Measurements from ENCODE around the gene ARMC3. TPM values are rescaled to one million over a fixed set of nuclear protein-coding genes. Genes with fewer than 3 reads are reported as not detected.

ARMC3 gene
- total and polyA plus RNA-seq, 2 donors (not counting 1 experiment from before 2014, with no cell fraction given) = not detected

DNA sequence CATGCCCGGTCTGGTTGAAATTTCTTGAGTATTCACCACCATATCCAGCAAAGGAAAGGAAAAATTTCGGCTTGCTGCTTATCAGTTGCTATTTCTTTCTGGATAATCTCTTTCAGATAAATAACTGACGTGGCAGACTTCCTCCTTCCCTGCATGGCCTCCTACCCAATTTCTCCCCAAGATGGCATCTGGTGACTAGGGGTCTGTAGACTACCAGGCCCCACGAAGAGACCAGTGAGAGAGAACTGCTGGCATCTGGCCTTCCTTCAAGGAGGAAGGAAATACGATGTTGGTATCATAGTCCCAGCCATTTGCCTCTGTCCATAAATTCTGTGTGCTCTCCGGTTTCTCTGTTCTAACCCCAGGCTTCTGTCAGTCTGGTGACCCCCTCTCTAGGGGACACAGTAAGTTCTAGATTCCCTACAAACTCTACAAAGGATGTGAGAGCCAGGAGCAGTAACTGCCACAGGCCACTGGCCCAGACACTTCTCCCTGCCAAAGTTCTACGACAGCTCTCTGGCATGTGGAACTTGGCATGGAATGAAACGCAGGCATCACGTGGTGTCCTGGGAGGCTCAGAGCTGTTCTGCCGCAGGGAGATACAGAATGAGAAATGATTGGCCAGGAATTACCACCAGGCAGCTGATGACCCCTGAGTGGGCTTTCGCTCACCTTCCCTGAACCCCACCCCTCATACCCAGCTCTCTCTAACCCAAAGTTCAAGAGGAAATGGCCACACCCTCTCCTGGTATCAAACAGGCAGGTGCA lies 137.5 kb downstream of the ARMC3 start:
- WGBS (ENCODE audit: insufficient coverage) = 75% methylated on average over 11 of the region's 11 CpGs
- H3K4me3 ChIP-seq (ENCODE audit: control extremely low read depth in 1 of 5, extremely low read depth in 1 of 5, insufficient read depth in 1 of 5, low read depth in 2 of 5, low read length in 4 of 5) = no peak overlapping the region
- H3K27me3 ChIP-seq (replicated peaks in 1 of 4; ENCODE audit: control extremely low read depth in 1 of 4, control insufficient read depth in 3 of 4, insufficient read depth in 4 of 4, low read length in 3 of 4) = peaks cover 0 to 4% (median 0%) of the 10 kb centered on the region in 4 experiments
- DNase-seq (no peak), ATAC-seq (ENCODE audit: low read depth) (no peak)
- H3K4me1 ChIP-seq (ENCODE audit: control insufficient read depth in 2 of 2, insufficient read depth in 2 of 2, low read length in 2 of 2) = no peaks in the 10 kb centered on the region
- Mint-ChIP-seq H3K27ac (no peak overlapping the region), H3K4me3 (no peak overlapping the region), H3K27me3 (peaks cover 14% of the 10 kb centered on the region), H3K9me3 (ENCODE audit: insufficient read depth) (no peaks in the 10 kb centered on the region), H3K4me1 (no peaks in the 10 kb centered on the region)
- H4K20me1 ChIP-seq (ENCODE audit: control insufficient read depth, insufficient read depth, low read length, poor library complexity, severe bottlenecking) = no peaks in the 10 kb centered on the region
- TF ChIP-seq, protein P1, sequence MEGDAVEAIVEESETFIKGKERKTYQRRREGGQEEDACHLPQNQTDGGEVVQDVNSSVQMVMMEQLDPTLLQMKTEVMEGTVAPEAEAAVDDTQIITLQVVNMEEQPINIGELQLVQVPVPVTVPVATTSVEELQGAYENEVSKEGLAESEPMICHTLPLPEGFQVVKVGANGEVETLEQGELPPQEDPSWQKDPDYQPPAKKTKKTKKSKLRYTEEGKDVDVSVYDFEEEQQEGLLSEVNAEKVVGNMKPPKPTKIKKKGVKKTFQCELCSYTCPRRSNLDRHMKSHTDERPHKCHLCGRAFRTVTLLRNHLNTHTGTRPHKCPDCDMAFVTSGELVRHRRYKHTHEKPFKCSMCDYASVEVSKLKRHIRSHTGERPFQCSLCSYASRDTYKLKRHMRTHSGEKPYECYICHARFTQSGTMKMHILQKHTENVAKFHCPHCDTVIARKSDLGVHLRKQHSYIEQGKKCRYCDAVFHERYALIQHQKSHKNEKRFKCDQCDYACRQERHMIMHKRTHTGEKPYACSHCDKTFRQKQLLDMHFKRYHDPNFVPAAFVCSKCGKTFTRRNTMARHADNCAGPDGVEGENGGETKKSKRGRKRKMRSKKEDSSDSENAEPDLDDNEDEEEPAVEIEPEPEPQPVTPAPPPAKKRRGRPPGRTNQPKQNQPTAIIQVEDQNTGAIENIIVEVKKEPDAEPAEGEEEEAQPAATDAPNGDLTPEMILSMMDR (IDR thresholded peaks at IDR 0.05) = no peak
- no peak for TF ChIP-seq EZH2 (IDR thresholded peaks at IDR 0.05; ENCODE audit: borderline replicate concordance, insufficient read depth, low read depth, low read length, poor library complexity, severe bottlenecking)
- POLR2A ChIA-PET = no interaction called here
- no peak overlapping the region for H3K27ac ChIP-seq (ENCODE audit: low read length in 2 of 2)
- CTCF ChIA-PET = interaction anchor here (0.7 to 1.1 kb wide), 4 partner anchors 11 to 1072 kb away, joined by 3 read pairs; partner anchors contain the start of gene DNAJC1
- intact Hi-C loops (cut with micrococcal nuclease) = no loop called here
- no peak overlapping the region for H3K4me2 ChIP-seq (replicated peaks; ENCODE audit: low read depth, low read length, poor library complexity, severe bottlenecking)
- H2AFZ ChIP-seq (ENCODE audit: insufficient read depth, low read depth, low read length, poor library complexity, severe bottlenecking) = no peak overlapping the region
- no peak overlapping the region for H3K9ac ChIP-seq (ENCODE audit: low read length)
- no peaks in the 10 kb centered on the region for H3K79me2 ChIP-seq (ENCODE audit: control insufficient read depth, insufficient read depth, low read length)
- H3K36me3 ChIP-seq (replicated peaks in 1 of 2; ENCODE audit: control extremely low read depth in 1 of 2, control insufficient read depth in 1 of 2, extremely low read depth in 1 of 2, insufficient read depth in 2 of 2, low read length in 1 of 2) = no peaks in the 10 kb centered on the region
- no peaks in the 10 kb centered on the region for H3K9me3 ChIP-seq (ENCODE audit: control extremely low read depth in 1 of 3, control insufficient read depth in 2 of 3, insufficient read depth in 1 of 3, low read length in 2 of 3)

DNA sequence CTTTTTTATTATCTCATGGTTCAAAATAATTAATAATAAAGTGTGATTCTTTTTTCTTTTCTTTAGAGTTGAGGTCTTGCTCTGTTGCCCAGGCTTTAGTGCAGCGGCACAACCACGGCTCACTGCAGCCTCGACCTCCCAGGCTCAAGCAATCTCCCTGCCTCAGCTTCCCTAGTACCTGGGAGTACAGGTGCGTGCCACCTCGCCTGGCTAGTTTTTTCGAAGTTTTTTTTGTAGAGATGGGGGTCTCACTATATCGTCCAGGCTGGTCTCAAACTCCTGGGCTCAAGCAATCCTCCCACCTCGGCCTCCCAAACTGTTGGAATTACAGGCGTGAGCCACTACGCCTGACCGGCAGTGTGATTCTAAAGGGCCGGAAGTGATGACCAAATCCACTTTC lies 139.5 kb downstream of the ARMC3 start:
- ATAC-seq (ENCODE audit: low read depth) (no peak), DNase-seq (no peak)
- H2AFZ ChIP-seq (ENCODE audit: insufficient read depth, low read depth, low read length, poor library complexity, severe bottlenecking) = no peak overlapping the region
- Mint-ChIP-seq H3K4me3 (no peak overlapping the region), H3K27me3 (peaks cover 15% of the 10 kb centered on the region), H3K27ac (no peak overlapping the region), H3K9me3 (ENCODE audit: insufficient read depth) (no peaks in the 10 kb centered on the region), H3K4me1 (no peaks in the 10 kb centered on the region)
- peaks cover 0 to 4% (median 0%) of the 10 kb centered on the region in 4 experiments for H3K27me3 ChIP-seq (replicated peaks in 1 of 4; ENCODE audit: control extremely low read depth in 1 of 4, control insufficient read depth in 3 of 4, insufficient read depth in 4 of 4, low read length in 3 of 4)
- ChIA-PET CTCF (interaction anchor here (2.2 kb wide), 1 partner anchor 1076 kb away, joined by 7 read pairs; no protein-coding TSS in a partner anchor), POLR2A (no interaction called here)
- no peaks in the 10 kb centered on the region for H4K20me1 ChIP-seq (ENCODE audit: control insufficient read depth, insufficient read depth, low read length, poor library complexity, severe bottlenecking)
- TF ChIP-seq, protein P1 (IDR thresholded peaks at IDR 0.05) = no peak
- no peak for TF ChIP-seq EZH2 (IDR thresholded peaks at IDR 0.05; ENCODE audit: borderline replicate concordance, insufficient read depth, low read depth, low read length, poor library complexity, severe bottlenecking)
- intact Hi-C loops (cut with micrococcal nuclease) = no loop called here
- H3K36me3 ChIP-seq (replicated peaks in 1 of 2; ENCODE audit: control extremely low read depth in 1 of 2, control insufficient read depth in 1 of 2, extremely low read depth in 1 of 2, insufficient read depth in 2 of 2, low read length in 1 of 2) = no peaks in the 10 kb centered on the region
- WGBS (ENCODE audit: insufficient coverage) = 96% methylated on average over 6 of the region's 12 CpGs
- no peaks in the 10 kb centered on the region for H3K79me2 ChIP-seq (ENCODE audit: control insufficient read depth, insufficient read depth, low read length)
- no peaks in the 10 kb centered on the region for H3K4me1 ChIP-seq (ENCODE audit: control insufficient read depth in 2 of 2, insufficient read depth in 2 of 2, low read length in 2 of 2)
- H3K4me2 ChIP-seq (replicated peaks; ENCODE audit: low read depth, low read length, poor library complexity, severe bottlenecking) = no peak overlapping the region
- no peaks in the 10 kb centered on the region for H3K9me3 ChIP-seq (ENCODE audit: control extremely low read depth in 1 of 3, control insufficient read depth in 2 of 3, insufficient read depth in 1 of 3, low read length in 2 of 3)
- no peak overlapping the region for H3K9ac ChIP-seq (ENCODE audit: low read length)
- H3K4me3 ChIP-seq (ENCODE audit: control extremely low read depth in 1 of 5, extremely low read depth in 1 of 5, insufficient read depth in 1 of 5, low read depth in 2 of 5, low read length in 4 of 5) = no peak overlapping the region
- no peak overlapping the region for H3K27ac ChIP-seq (ENCODE audit: low read length in 2 of 2)
